ENCODE data around the gene PGP.

Gene PGP

GRCh38 chr16:2200313-2200712 lies 14.3 kb downstream of the PGP start:
- no peaks in the 10 kb centered on the region for H3K36me3 ChIP-seq (ENCODE audit: control insufficient read depth, insufficient read depth, low read length)

GRCh38 chr16:2199621-2200139 lies 15.0 kb downstream of the PGP start:
- Histone ChIP-seq H3K27me3 (replicated peaks; ENCODE audit: control insufficient read depth, insufficient read depth, low read length) (peaks cover 2% of the 10 kb centered on the region; the same call in 1 of the 2 replicates), H3K36me3 (ENCODE audit: control insufficient read depth, insufficient read depth, low read length) (no peaks in the 10 kb centered on the region)

More at GRCh38 chr16:2200313-2200712, 14.3 kb downstream of the PGP start:
- DNase-seq (ENCODE audit: extremely low read depth, insufficient read length) = no peak
- TF ChIP-seq, protein P1, sequence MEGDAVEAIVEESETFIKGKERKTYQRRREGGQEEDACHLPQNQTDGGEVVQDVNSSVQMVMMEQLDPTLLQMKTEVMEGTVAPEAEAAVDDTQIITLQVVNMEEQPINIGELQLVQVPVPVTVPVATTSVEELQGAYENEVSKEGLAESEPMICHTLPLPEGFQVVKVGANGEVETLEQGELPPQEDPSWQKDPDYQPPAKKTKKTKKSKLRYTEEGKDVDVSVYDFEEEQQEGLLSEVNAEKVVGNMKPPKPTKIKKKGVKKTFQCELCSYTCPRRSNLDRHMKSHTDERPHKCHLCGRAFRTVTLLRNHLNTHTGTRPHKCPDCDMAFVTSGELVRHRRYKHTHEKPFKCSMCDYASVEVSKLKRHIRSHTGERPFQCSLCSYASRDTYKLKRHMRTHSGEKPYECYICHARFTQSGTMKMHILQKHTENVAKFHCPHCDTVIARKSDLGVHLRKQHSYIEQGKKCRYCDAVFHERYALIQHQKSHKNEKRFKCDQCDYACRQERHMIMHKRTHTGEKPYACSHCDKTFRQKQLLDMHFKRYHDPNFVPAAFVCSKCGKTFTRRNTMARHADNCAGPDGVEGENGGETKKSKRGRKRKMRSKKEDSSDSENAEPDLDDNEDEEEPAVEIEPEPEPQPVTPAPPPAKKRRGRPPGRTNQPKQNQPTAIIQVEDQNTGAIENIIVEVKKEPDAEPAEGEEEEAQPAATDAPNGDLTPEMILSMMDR (IDR thresholded peaks at IDR 0.05; ENCODE audit: insufficient read depth, low read length, poor library complexity, severe bottlenecking) = no peak
- H3K4me3 ChIP-seq (replicated peaks; ENCODE audit: low read depth, low read length) = no peak overlapping the region
- peaks cover 2% of the 10 kb centered on the region; the same call in 1 of the 2 replicates for H3K27me3 ChIP-seq (replicated peaks; ENCODE audit: control insufficient read depth, insufficient read depth, low read length)

DNA sequence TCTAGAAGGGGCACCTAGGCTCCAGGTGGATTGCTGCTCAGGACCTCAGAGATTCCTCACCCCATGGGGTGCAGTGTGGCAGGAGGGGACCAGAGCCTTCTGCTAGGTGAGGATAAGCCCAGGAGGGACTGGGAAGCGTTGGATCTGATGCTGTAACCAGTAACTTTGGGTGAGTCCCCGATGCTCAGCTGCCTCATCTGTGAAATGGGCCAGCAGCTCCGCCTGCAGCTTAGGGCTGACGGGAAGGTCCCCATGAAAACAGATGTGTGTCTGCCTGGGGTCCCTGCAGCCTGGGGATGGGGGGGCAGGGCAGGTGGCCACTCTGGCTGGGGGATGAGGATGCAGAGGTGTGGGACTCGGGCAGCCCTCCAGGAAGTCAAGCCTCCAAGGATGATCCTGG lies 15.5 kb downstream of the PGP start:
- no peaks in the 10 kb centered on the region for H3K36me3 ChIP-seq (ENCODE audit: control insufficient read depth, insufficient read depth, low read length)
- no peak overlapping the region for H3K4me3 ChIP-seq (replicated peaks; ENCODE audit: low read depth, low read length)
- TF ChIP-seq, protein P1 (IDR thresholded peaks at IDR 0.05; ENCODE audit: insufficient read depth, low read length, poor library complexity, severe bottlenecking) = no peak
- H3K27me3 ChIP-seq (replicated peaks; ENCODE audit: control insufficient read depth, insufficient read depth, low read length) = peaks cover 2% of the 10 kb centered on the region; the same call in 1 of the 2 replicates
- DNase-seq (ENCODE audit: extremely low read depth, insufficient read length) = no peak

More at GRCh38 chr16:2199621-2200139, 15.0 kb downstream of the PGP start:
- H3K4me3 ChIP-seq (replicated peaks; ENCODE audit: low read depth, low read length) = no peak overlapping the region
- TF ChIP-seq, protein P1 (IDR thresholded peaks at IDR 0.05; ENCODE audit: insufficient read depth, low read length, poor library complexity, severe bottlenecking) = no peak
- no peak for DNase-seq (ENCODE audit: extremely low read depth, insufficient read length)

DNA sequence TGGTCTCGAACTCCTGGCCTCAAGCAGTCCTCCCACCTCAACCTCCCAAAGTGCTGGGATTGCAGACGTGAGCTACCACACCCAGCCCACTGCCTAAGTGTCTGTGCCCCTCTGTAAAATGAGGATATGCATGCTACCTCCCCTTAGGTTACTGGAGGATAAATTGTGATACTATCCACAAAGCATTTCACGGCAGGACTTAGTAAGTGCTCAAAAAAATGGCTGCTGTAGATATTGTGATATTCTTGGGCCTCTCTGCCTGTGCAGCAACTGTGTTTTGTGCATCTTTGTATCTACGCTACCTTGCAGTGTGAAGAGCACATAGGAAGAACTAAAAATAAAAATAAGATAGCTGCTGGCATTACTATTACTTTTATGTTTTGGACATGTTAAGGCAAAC lies 16.4 kb downstream of the PGP start:
- TF ChIP-seq, protein P1 (IDR thresholded peaks at IDR 0.05; ENCODE audit: insufficient read depth, low read length, poor library complexity, severe bottlenecking) = no peak
- no peaks in the 10 kb centered on the region for H3K36me3 ChIP-seq (ENCODE audit: control insufficient read depth, insufficient read depth, low read length)
- no peak for DNase-seq (ENCODE audit: extremely low read depth, insufficient read length)
- H3K27me3 ChIP-seq (replicated peaks; ENCODE audit: control insufficient read depth, insufficient read depth, low read length) = peaks cover 2% of the 10 kb centered on the region; the same call in 1 of the 2 replicates
- no peak overlapping the region for H3K4me3 ChIP-seq (replicated peaks; ENCODE audit: low read depth, low read length)

DNA sequence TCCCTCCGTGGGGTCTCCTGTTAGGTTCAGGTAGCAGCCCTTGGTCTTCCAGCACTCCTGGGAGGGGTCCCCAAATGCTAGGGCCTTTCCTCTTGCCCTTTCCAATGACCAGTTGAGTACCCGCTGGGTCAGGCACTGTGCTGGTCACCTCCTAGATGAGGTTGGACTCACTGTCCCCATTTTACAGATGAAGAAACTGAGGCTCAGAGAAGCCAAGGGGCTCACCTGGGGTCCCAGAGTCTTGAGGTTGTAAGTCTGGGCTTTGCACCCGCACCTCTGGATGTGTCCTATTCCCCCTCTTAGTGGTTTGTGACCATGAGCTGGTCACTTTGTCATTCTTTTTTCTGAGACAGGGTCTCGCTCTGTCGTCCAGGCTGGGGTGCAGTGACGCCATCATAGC lies 16.9 kb downstream of the PGP start:
- TF ChIP-seq, protein P1 (IDR thresholded peaks at IDR 0.05; ENCODE audit: insufficient read depth, low read length, poor library complexity, severe bottlenecking) = no peak
- DNase-seq (ENCODE audit: extremely low read depth, insufficient read length) = no peak
- Histone ChIP-seq H3K36me3 (ENCODE audit: control insufficient read depth, insufficient read depth, low read length) (no peaks in the 10 kb centered on the region), H3K27me3 (replicated peaks; ENCODE audit: control insufficient read depth, insufficient read depth, low read length) (peaks cover 2% of the 10 kb centered on the region; the same call in 1 of the 2 replicates), H3K4me3 (replicated peaks; ENCODE audit: low read depth, low read length) (no peak overlapping the region)
